GM15510 (cell line): ENCODE data around the gene NTNG2.

Experiments used
- POLR2A ChIP-seq: IDR thresholded peaks from 3 replicates; pipeline ENCODE4 v1.6.1; 2011; ENCODE audit warnings: borderline replicate concordance; ENCODE audit not compliant: insufficient read length; ENCODE audit errors: extremely low read depth

The NTNG2 gene

DNA sequence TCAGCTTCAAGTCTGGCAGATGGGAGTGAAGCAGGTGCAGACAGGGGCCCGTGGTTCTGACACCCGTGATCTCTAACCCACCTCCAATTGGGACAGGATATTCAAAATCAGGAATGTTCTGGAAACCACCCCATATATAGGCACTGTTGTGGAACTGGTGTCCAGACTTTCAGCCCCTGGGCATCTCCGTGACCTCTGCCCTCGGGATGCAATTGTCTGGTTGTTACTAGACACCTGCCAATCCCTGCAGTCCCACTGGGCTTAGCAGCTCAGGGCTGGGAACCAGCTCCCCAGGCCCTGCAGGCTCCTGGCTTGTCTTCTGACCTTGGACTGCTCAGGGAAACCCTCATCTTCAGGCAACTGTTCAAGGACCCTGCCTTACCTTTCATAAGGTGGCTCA, 38.8 kb downstream of the NTNG2 start:
- no peak for TF ChIP-seq POLR2A

- no peak for TF ChIP-seq POLR2A
These were observed 39.3 kb downstream of the NTNG2 start for GRCh38 chr9:132201139-132201538.

- no peak for TF ChIP-seq POLR2A
These were observed 40.2 kb downstream of the NTNG2 start for GRCh38 chr9:132201780-132202703.

DNA sequence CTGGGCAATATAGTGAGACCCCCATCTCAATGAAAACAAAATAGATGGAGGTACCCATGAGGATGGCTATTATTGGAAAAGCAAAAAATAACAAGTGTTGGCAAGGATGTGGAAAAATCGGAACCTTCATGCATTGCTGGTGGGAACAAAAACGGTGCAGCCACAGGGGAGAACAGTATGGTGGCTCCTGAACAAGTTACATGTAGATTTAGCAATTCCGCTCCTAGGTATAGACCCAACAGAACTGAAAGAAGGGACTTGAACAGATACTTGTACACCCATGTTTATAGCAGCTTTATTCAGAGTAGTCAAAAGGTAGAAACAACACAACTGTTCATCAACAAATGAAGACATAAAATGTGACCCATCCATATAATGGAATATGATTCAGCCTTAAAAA, 43.0 kb downstream of the NTNG2 start:
- TF ChIP-seq POLR2A = no peak

DNA sequence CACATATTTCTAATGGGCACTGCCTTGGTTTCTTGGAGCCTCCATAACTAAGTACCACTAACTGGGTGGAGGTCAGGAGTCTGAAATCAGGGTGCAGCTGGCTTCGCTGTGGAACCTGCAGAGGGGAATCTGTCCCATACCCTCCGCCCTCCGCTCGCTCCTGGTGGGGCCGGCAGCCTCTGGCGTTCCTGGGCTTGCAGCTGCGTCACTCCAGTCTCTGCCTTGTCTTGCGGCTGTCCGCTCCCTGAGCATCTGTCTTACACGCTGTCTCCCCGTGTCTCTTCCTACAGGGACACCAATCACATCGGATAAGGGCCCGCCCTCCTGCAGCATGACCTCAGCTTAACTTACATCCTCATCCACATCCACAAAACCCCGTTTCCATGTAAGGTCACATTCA, 45.4 kb downstream of the NTNG2 start:
- no peak for TF ChIP-seq POLR2A

GRCh38 chr9:132207839-132208615, 46.2 kb downstream of the NTNG2 start:
- no peak for TF ChIP-seq POLR2A

- TF ChIP-seq POLR2A = no peak
These were observed 47.4 kb downstream of the NTNG2 start for GRCh38 chr9:132209228-132209627.

GRCh38 chr9:132210472-132211145, 48.8 kb downstream of the NTNG2 start:
- no peak for TF ChIP-seq POLR2A

DNA sequence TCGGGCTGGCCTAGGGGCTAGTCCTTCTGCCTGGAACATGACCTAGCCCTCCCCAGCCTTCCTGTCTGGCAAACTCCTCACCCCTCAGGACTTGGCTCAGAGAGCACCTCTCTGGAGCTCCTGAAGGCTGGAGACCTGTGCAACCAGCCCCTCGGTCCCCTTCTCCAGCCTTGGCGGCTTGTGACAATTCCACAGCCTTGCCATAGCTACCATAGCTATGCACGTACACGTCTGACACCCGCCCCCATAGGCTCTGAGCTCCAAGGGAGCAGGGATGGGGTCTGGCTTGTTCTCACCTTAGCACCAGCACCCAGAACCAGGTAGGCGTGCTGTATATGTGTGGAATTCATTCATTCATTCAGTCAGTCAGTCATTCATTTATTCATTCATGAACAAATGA, 49.7 kb downstream of the NTNG2 start:
- TF ChIP-seq POLR2A = no peak

GRCh38 chr9:132214027-132214622, 52.3 kb downstream of the NTNG2 start:
- no peak for TF ChIP-seq POLR2A

DNA sequence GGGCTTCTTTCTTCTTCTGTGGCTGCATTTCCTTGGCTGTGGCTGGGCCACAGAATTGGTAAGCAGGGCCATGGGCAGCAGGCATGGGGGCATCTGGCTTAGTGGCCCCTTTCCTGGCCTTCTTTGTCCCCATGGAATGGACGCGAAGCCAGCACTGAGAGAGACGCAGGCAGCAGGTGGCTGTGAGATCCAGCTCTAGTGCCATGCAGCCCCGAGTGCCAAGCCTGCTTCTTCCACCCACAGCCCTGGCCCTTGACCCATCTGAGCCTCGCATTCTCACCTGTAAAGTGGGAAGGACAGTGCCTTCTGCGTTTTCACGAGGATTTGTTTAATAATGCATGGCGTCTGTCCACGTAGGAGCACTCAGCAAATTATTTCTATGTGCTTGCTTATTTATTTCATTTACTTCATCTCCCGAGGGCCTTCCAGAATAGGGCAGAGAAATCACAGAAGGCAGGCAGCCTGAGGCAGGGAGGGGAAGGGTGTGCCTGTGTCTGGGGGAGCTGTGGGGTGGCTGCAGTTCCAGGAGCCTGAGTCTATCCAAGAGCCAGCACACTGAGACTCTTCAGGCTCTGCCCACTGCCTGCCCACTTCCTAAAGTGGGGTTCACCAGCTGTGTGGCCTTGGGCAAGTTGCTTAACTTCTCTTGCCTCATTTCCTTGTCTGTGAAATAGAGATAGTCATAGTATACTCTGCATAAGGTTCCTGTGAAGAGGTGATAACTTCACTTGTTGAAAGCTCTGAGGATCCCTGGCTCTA, 55.2 kb downstream of the NTNG2 start:
- TF ChIP-seq POLR2A = no peak

DNA sequence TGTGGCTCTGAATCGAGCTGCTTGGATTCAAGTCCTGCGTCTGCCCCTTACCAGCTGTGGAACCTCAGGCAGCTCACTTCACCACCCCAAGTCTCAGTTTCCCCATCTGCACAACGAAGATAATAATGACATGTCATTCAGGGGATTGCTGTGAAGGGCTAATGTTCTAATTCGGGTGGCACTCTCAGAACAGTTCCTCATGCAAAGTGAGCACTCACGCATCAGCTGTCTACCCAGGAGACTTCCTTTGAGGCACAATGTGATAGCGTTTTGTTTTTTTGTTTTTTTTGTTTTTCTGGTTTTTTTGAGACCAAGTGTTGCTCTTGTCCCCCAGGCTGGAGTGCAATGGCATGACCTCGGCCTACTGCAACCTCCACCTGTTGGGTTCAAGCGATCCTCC, 56.4 kb downstream of the NTNG2 start:
- TF ChIP-seq POLR2A = no peak

- TF ChIP-seq POLR2A = no peak
These were observed 60.1 kb downstream of the NTNG2 start for GRCh38 chr9:132221941-132222340.

DNA sequence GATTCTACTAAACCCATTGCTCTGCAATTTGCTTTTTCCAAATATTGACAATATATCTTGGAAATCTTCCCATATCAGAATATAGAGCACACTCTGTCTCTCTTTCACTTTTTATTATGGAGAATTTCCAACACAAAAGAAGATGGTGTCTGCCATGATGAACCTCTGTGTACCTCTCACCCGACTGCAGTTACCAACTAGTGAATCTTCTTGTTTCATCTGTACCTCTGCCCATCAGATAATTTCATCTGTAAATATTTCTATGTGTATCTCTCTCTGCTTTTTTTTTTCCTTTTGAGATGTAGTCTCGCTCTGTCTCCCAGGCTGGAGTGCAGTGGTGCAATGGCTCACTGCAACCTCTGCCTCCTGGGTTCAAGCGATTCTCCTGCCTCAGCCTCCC, 62.8 kb downstream of the NTNG2 start:
- no peak for TF ChIP-seq POLR2A
